MG63 (cell line): ENCODE results near the gene NBPF3. TPM values are rescaled to one million over a fixed set of nuclear protein-coding genes. Genes with fewer than 3 reads are reported as not detected.
"Not testable (repeated sequence)": the region's sequence is repeated elsewhere in the genome, so short reads cannot be mapped to it uniquely, and the experiment has no call there.

ENCODE experiments used
- DNase-seq: peaks from one replicate; pipeline ENCODE4 v3.0.0-alpha.2; 2020
- H3K27me3 ChIP-seq: fragments of 250-450 bp; sonication (Bioruptor Pico); 2 replicates; pipeline ENCODE4 v1.5.1; 2020; ENCODE audit warnings: mild to moderate bottlenecking, moderate library complexity
- H3K36me3 ChIP-seq: fragments of 250-450 bp; sonication (Bioruptor Pico); 2 replicates; pipeline ENCODE4 v1.5.1; 2020; ENCODE audit warnings: mild to moderate bottlenecking, moderate library complexity
- H3K4me3 ChIP-seq: fragments of 250-450 bp; sonication (Bioruptor Pico); 2 replicates; pipeline ENCODE4 v1.5.1; 2020; ENCODE audit warnings: mild to moderate bottlenecking, moderate library complexity
- H3K9me3 ChIP-seq: fragments of 250-450 bp; sonication (Bioruptor Pico); 2 replicates; pipeline ENCODE4 v1.5.1; 2020; ENCODE audit warnings: mild to moderate bottlenecking, moderate library complexity
- total RNA-seq: library from RNA; depleted of rRNA; stranded (reverse); fragments of >200 nt; shearing (Covaris generic); gene quantifications from 2 replicates; pipeline ENCODE4 v1.2.3, GENCODE V29; 2014; ENCODE audit warnings: low replicate concordance

The NBPF3 gene
- total RNA-seq, 1 experiment from 2014 or later, result 22.4 TPM

- DNase-seq, result no peak
- no peak overlapping the region for H3K4me3 ChIP-seq
- H3K27me3 ChIP-seq, result no peaks in the 10 kb centered on the region
Observed at GRCh38 chr1:21507511-21508270, 67.8 kb downstream of the NBPF3 start.

GRCh38 chr1:21508580-21509350 is 68.8 kb downstream of the NBPF3 start:
- DNase-seq, result peak; percentile 66

More at GRCh38 chr1:21507511-21508270, 67.8 kb downstream of the NBPF3 start:
- H3K36me3 ChIP-seq, result no peaks in the 10 kb centered on the region
- H3K9me3 ChIP-seq, result no peaks in the 10 kb centered on the region

GRCh38 chr1:21509351-21510112 is 69.6 kb downstream of the NBPF3 start, which contains the start of gene ALPL:
Gene ALPL, plus strand, starts transcription at chr1:21509423. Its CDS starts 44,659 bp downstream, at chr1:21554082.
- H3K4me3 ChIP-seq, result no peak within 1 kb of the TSS
- H3K9me3 ChIP-seq, result no peaks in the 10 kb centered on the region
- no peak for DNase-seq
- H3K27me3 ChIP-seq, result no peaks in the 10 kb centered on the region
- H3K36me3 ChIP-seq, result no peaks in the 10 kb centered on the region

More at GRCh38 chr1:21508580-21509350, 68.8 kb downstream of the NBPF3 start:
- H3K4me3 ChIP-seq, result no peak overlapping the region
- no peaks in the 10 kb centered on the region for H3K9me3 ChIP-seq
- no peaks in the 10 kb centered on the region for H3K36me3 ChIP-seq
- H3K27me3 ChIP-seq, result no peaks in the 10 kb centered on the region

- no peaks in the 10 kb centered on the region for H3K9me3 ChIP-seq
- H3K36me3 ChIP-seq, result no peaks in the 10 kb centered on the region
- DNase-seq, result no peak
- H3K4me3 ChIP-seq, result no peak overlapping the region
- no peaks in the 10 kb centered on the region for H3K27me3 ChIP-seq
Observed at GRCh38 chr1:21510113-21510493, 70.2 kb downstream of the NBPF3 start.

- DNase-seq, result no peak
Observed at GRCh38 chr1:21510885-21511578, 71.1 kb downstream of the NBPF3 start.

GRCh38 chr1:21511579-21512522 is 71.9 kb downstream of the NBPF3 start:
- Histone ChIP-seq H3K9me3 (no peaks in the 10 kb centered on the region), H3K4me3 (no peak overlapping the region), H3K36me3 (no peaks in the 10 kb centered on the region), H3K27me3 (no peaks in the 10 kb centered on the region)
- peak; percentile 92 for DNase-seq

More at GRCh38 chr1:21510885-21511578, 71.1 kb downstream of the NBPF3 start:
- Histone ChIP-seq H3K4me3 (no peak overlapping the region), H3K36me3 (no peaks in the 10 kb centered on the region), H3K9me3 (no peaks in the 10 kb centered on the region), H3K27me3 (no peaks in the 10 kb centered on the region)

GRCh38 chr1:21514245-21514644 is 74.3 kb downstream of the NBPF3 start:
- H3K27me3 ChIP-seq, result no peaks in the 10 kb centered on the region
- DNase-seq, result no peak
- no peaks in the 10 kb centered on the region for H3K9me3 ChIP-seq
- H3K4me3 ChIP-seq, result no peak overlapping the region
- no peaks in the 10 kb centered on the region for H3K36me3 ChIP-seq

- Histone ChIP-seq H3K4me3 (no peak overlapping the region), H3K27me3 (no peaks in the 10 kb centered on the region), H3K9me3 (no peaks in the 10 kb centered on the region), H3K36me3 (no peaks in the 10 kb centered on the region)
- DNase-seq, result no peak
Observed at GRCh38 chr1:21517161-21517589, 77.2 kb downstream of the NBPF3 start.

GRCh38 chr1:21517660-21518480 is 77.9 kb downstream of the NBPF3 start:
- Histone ChIP-seq H3K36me3 (no peaks in the 10 kb centered on the region), H3K27me3 (no peaks in the 10 kb centered on the region), H3K4me3 (no peak overlapping the region), H3K9me3 (no peaks in the 10 kb centered on the region)
- no peak for DNase-seq

GRCh38 chr1:21518774-21519455 is 79.0 kb downstream of the NBPF3 start:
- H3K36me3 ChIP-seq, result no peaks in the 10 kb centered on the region
- no peak for DNase-seq
- no peaks in the 10 kb centered on the region for H3K9me3 ChIP-seq
- H3K4me3 ChIP-seq, result no peak overlapping the region
- no peaks in the 10 kb centered on the region for H3K27me3 ChIP-seq

GRCh38 chr1:21519486-21520070 is 79.6 kb downstream of the NBPF3 start:
- not testable (repeated sequence) for H3K27me3 ChIP-seq, H3K4me3 ChIP-seq, DNase-seq, H3K9me3 ChIP-seq, H3K36me3 ChIP-seq

- no peaks in the 10 kb centered on the region for H3K9me3 ChIP-seq
- no peak overlapping the region for H3K4me3 ChIP-seq
- no peaks in the 10 kb centered on the region for H3K27me3 ChIP-seq
- DNase-seq, result peak; percentile 55
- H3K36me3 ChIP-seq, result no peaks in the 10 kb centered on the region
Observed at GRCh38 chr1:21520899-21521716, 81.2 kb downstream of the NBPF3 start.

GRCh38 chr1:21521717-21522060 is 81.8 kb downstream of the NBPF3 start:
- no peaks in the 10 kb centered on the region for H3K9me3 ChIP-seq
- no peak for DNase-seq
- no peaks in the 10 kb centered on the region for H3K36me3 ChIP-seq
- no peaks in the 10 kb centered on the region for H3K27me3 ChIP-seq
- no peak overlapping the region for H3K4me3 ChIP-seq
